IPS DF 4.7 (cell line): ENCODE measurements around the gene ULK4.
"Not testable (repeated sequence)": the region's sequence is repeated elsewhere in the genome, so short reads cannot be mapped to it uniquely, and the experiment has no call there.

Experiments used
- DNase-seq: peaks from one replicate; pipeline ENCODE4 v3.0.0-alpha.2; 2013; ENCODE audit warnings: low spot score; ENCODE audit errors: extremely low read depth

ULK4 gene

GRCh38 chr3:41961751-41962679 is at the start of gene ULK4:
ULK4 (minus strand) TSS chr3:41962103; CDS start chr3:41954759, 7,344 bp downstream.
- peak; percentile 96 for DNase-seq

- DNase-seq = no peak
Observed at GRCh38 chr3:42010530-42010929, 48.6 kb upstream of the ULK4 start.

GRCh38 chr3:42009456-42009855 is 47.6 kb upstream of the ULK4 start:
- DNase-seq = no peak

DNA sequence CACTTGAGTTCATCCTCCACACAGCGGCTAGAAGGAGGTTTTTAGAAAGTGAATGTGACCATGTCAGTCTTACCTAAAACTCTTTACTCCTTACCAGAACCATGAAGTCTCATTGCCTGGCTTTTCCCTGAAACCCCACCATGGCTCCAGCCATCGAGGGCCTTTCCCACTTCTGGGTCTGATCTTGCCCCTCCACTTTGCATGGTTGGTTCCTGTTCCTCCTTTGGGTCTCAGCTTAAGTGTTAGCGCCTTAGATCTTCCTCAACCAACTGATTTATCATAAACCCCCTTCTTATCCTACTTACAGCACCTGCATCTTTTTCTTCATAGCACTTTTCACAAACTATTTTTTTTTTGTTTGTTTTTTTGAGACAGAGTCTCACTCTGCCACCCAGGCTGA is 45.9 kb upstream of the ULK4 start:
- no peak for DNase-seq

DNA sequence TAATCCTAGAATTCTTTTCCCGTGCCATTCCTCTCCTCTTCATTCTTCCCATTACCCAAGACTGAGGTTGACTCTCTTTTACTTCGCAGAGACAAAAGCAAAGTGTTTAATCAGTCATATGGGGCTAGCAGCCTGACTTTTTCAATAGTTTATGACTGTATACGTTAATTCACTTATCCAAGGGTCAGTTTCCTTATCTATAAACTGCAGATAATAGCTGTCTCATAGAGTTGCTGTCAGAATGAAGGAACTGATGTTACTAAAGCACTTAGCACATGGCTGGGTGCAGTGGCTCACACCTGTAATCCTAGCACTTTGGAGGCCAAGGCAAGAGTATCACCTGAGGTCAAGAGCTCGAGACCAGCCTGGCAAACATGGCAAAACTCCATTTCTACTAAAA is 43.5 kb upstream of the ULK4 start:
- no peak for DNase-seq

DNA sequence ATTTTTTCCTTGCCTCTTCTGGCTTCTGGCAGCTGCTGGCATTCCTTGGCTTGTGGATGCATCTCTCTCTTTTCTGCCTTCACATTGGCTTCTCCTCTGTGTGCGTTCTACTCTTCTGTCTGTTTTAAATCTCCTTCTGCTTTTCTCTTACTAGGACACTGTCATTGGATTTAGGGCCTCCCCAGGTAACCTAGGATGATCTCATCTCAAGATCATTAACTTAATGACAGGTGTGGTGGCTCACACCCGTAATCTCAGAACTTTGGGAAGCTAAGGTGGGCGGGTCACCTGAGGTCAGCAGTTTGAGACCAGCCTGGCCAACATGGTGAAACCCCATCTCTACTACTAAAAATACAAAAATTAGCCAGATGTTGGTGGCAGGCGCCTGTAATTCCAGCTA is 40.9 kb upstream of the ULK4 start:
- DNase-seq = no peak

DNA sequence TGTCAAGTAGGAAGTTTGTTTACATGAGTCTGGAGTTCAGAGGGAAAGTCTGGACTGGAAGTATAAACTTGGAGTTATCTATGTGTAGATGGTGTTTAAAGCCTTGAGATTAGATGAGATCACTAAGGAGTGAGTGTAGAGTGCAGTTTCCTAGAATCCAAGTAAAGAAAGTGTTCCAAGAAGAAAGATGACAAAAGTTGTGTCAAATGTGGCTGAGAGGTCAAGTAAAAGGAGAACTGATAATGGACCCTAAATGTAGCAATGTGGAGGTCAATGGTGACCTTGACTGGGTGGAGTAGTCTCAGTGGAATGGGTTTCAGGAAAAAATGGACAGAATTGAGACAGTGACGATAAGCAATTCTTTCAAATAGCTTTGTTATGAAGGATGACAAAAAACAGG is 39.9 kb upstream of the ULK4 start:
- DNase-seq = no peak

- DNase-seq = no peak
Observed at GRCh38 chr3:41999909-42000308, 38.0 kb upstream of the ULK4 start.

DNA sequence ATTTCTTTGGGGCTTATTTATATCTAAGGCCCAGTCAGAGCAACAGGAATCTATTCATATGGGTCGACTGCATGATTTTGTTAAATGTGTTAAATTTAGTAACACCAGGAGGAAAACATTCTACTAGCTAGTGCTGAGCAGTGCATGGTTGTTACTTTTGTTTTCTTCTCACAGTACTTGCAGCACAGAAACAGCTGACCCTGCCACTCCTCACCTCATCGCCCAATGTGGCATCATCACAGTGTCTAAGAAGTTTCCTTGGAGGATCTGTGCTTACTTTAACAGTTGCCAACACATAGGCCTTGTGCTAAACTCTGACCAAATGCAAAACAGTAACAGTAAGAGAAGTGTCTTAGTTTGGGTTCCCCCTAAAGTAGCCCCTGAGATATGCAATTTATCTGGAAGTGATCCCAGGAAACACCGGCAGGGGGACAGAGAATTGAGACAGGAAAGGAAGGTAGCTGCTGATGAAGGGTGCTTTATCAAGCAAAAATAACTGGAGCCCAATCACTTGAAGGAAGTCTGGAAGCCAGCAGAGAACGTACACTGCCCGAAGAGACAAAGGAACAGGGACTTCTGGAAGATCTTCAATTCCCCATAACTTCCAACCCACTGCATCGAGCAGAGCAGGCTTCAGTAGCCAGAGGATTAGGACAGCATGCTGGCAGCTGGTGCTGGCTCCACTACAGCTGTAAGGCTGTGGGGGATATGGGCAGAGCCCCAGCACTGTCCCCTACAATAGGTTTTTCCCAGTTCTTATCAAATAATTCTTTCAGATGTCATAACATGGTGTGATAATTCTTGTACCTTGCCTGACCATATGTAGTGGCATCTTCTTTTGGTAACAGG is 36.0 kb upstream of the ULK4 start:
- DNase-seq = no peak

DNA sequence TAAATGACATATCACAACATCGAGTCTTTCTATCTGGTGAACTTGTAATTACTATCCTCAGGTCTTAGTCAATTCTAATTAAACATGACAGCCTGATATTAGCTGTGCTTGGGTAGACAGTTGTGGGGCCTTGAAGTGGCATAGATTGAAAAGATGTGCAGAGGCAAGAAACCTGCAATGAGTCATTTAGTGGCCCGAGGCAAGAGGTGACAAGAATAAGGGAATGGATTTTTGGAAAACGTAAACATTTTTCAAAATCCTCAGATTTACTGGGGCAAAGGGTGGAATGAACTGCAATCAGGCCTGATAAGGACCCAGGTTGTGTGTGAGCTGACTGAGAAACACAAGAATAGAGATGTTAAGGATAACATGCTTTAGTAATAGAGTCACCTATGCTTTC is 29.5 kb upstream of the ULK4 start:
- DNase-seq = no peak

DNA sequence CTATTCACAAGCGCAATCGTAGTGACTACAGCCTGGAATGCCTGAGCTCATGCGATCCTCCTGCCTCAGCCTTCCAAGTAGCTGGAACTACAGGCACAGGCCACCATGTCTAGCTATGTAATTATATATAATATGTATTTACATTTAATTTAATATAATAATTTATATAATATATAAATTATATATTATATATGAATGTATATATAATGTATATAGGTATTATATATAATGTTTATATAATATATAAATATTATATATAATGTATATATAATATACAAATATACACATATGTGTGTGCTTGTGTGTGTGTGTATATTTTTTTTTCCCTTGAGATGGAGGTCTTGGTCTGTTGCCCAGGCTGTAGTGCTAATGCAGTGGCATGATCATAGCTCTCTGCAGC is 27.6 kb upstream of the ULK4 start:
- no peak for DNase-seq

- no peak for DNase-seq
Observed at GRCh38 chr3:41987627-41988026, 25.7 kb upstream of the ULK4 start.

DNA sequence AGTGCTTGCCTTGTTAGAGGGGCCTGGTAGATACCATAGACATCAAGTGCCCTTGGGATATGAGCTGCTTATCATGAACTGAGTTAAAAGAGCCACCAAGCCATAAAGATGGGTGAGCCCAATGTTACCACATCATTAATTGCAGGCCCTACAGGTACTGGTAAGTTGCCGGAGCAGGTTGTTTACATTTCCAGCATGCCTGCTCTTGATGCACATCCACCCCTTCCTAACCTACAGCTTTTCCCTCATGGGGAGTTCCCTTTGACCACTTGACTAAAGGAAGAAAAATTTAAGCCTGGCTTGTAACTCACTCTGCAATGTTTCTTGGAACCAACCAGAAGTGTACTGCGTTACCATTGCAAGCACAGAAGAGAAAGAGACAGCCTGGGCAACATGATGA is 24.7 kb upstream of the ULK4 start:
- DNase-seq = no peak

DNA sequence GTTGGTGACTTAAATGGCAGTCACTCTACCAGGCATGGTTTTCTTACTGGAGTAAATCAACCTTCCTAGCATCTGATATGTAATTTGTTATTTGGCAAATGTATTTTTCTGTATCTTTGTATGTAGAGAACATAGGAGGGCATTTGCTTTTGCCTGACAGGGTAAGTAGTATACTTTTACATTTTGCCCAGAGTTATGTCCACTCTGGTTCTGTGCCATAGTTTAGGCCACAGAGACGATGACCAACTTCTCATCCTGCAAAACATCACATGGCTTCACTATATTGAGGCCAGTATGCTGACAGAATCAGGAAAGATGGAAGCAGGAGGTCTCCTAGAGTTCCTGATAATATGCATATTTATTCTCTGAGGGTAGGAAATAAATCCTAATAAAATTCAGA is 23.1 kb upstream of the ULK4 start:
- DNase-seq = no peak

GRCh38 chr3:41983091-41983490 is 21.2 kb upstream of the ULK4 start:
- DNase-seq = not testable (repeated sequence)

- not testable (repeated sequence) for DNase-seq
Observed at GRCh38 chr3:41977401-41977800, 15.5 kb upstream of the ULK4 start.

GRCh38 chr3:41975416-41976103 is 13.7 kb upstream of the ULK4 start:
- no peak for DNase-seq

GRCh38 chr3:41974223-41974622 is 12.3 kb upstream of the ULK4 start:
- DNase-seq = no peak

DNA sequence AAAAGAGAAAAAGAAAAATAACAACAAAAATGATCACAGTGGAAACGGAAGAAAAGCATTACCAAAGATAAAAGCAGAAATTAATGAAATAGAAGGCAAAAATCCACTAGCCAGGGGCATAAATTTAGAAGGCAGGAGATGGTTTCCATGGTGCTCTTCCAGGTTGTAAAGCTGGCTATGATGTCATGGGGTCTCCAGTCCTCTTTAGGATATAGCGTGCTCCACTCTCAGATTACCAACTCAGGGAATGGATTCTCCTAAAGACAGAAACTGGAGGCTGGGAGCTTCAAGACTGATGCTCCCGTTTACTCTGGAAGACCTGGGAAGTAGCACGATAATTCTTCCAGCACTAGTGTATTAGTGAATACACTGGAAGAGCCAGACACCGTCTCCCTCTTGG is 10.9 kb upstream of the ULK4 start:
- no peak for DNase-seq

- DNase-seq = no peak
Observed at GRCh38 chr3:41966206-41966605, 4.3 kb upstream of the ULK4 start.

GRCh38 chr3:41963823-41964222 is 1.9 kb upstream of the ULK4 start:
- DNase-seq = no peak
